NOMO-1 treated with DMSO at 0.1 percent for 48 hours (cell line): Measurements from ENCODE around the gene KDM4C.
"Not testable (repeated sequence)": the region's sequence is repeated elsewhere in the genome, so short reads cannot be mapped to it uniquely, and the experiment has no call there.

Experiments used
- DNase-seq: peaks from one replicate; lab custom pipeline; 2025; ENCODE audit not compliant: unreplicated experiment; lab: John Stamatoyannopoulos, UW

Gene KDM4C

DNA sequence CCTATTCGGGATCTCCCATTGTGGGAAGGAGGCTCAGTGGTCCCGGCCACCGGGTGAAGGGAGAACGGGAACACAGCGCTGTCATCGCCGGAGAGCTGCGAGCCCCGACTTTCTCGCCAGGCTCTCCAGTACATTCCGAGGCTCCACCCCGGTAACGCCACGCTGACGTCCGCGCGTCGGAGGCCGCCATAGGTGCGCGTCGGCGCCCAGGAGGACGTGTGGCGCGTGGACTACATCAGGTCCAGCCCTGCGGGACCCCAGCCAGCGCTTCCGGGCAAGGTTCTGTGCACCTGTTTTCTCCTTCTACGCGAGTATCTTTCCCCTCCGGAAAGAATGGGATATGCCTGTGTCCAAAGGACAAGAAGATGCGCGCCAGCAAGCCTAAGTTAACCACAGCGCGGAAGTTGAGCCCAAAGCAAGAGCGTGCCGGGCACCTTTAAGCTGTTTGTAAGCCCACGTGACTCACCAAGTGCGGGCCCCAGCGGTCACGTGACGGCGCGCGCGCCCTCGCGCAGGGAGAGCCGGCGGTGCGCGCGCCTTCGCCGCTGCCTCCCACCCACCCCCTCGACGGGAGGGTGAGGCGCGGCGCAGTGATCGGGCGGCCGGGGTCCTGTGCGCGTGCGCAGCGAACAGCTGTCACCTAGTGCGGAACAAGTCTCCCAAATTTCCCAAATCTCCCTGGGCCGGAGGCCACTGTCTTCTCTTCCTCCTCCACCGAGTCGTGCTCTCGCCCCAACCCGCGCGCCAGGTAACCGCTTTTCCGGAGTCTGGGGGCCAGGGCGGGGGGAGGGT, at the start of gene KDM4C:
Gene KDM4C, plus strand, starts transcription at position 518 of the 792 bp plus-strand sequence. CDS start 35,016 bp downstream, outside the sequence.
- peak; percentile 79 for DNase-seq

DNA sequence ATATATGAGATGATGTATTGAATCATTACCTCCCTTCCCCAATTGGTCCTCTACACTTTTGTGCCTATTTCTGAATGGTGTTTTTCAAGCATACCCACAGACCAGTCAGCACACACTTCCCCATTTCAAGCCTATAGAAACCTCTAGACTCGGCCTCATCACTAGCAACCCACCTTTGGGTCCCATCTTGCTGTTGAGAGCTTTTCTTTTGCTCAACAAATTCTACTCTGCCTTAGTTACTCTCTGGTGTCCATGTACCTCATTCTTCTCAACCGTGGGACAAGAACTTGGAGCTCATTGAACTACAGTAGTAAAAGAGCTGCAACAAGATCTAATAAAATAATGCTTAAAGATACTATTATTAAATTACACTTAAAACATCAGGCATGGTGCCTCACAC, 49.0 kb upstream of the KDM4C start:
- no peak for DNase-seq

DNA sequence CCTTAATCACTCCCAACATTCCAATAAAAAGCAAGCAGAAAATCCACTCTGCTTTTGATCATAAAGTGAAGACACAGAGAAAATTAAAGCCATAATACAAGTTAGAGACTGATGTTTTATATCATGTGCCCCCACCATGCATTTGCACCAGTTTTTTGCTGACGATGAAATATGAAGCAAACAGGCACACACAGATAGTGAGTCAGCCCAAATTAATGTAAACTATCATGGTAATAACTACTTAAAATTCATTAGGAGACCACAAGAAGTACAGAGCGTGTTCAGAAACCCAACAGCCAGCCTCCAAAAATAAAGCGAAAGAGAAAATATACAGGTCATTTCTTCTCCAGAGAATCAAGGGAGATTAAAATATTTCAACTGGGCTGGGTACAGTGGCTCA, 46.4 kb upstream of the KDM4C start:
- DNase-seq, result no peak

DNA sequence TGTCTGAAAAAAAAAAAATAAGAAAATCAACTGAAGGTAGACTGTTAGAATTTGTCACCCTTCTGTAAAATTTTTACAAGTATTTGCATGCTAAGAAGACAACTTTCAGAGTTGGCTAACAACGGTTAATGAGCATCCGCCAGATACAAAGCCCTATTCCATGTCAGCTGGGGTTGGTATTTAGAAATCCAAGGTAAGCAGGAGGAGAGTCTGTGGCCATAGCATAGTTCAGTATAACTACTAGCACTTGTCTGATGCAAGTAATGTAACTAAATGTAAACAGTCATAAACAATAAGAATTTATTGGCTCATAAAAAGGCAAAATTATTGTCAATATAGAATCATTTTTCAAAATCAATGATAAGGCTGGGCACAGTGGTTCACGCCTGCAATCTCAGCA, 45.7 kb upstream of the KDM4C start:
- no peak for DNase-seq

DNA sequence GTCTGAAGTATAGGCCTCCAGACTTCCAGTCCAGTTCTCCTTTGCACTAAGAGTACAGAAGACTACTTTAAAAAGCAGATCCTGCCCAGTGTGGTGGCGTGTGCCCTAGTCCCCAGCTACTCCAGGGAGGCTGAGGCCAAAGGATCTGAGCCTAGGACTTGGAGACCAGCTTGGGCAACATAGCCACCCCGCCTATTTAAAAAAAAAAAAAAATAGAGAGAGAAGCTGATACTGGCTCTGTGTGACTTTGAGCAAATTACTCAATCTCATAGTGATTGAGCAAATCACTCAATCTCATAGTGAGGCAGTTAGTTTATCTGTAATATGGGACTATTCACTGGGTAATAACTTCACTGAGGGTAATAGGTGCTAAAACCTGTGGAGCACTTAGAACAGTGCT, 43.6 kb upstream of the KDM4C start:
- DNase-seq, result no peak

DNA sequence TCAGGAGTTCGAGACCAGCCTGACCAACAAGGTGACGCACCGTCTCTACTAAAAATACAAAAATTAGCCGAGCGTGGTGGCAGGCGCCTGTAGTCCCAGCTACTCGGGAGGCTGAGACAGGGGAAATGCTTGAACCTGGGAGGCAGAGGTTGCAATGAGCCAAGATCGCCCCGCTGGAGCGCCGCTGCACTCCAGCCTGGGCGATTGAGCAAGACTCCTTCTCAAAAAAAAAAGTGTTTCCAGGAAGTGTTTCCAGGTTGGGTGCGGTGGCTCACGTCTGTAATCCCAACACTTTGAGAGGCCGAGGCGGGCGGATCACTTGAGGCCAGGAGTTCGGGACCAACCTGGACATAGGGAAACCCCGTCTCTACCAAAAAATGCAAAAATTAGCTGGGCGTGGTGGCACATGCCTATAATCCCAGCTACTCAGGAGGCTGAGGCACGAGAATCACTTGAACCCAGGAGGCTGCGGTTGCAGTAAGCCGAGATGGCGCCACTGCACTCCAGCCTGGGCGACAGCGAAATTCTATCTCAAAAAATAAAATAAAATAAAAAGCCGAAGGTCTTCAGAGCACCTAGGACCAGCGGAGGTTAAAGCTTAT, 42.5 kb upstream of the KDM4C start:
- not testable (repeated sequence) for DNase-seq

DNA sequence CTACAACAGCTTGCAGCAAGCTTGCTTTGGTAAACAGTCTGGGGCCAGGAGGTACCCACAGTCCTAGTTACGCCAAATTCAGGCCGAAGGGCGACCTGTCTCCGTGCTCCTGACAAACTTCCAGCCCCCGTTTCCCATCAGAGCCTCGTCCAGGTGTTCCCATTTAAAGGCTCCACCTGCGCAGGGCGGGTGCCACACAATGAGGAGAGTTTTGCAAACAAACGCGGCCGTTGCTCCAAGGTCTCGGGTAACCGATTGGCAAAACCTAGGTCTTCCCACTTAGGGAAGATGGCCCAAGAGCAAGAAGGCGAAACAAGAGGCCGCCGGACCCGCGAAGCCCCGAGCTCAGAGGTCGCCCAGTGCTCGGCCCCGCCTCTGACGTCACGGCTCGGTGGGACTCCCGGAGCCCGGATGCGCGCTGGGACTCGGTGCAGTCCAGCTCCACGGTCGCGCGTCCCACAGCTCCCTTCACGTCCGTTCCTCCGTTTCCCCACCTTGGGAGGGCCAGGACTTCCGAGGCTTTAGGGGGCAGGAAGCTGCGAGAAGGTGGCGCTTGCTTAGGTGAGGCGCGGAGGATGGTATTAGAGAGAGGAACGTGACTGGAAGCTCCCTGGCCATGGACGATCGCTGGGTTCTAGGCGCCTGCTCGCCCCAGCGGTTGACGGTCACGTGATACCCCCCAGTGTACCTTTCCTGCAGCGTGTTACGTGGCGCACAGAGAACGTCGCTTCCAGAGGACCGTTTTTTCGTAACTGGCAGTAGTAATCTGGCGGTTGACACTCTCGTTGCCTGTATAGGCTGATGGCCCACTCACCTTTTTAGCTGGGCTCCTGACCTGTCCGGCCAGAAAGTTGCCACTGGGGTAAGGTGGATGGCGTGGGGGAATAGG, 41.8 kb upstream of the KDM4C start:
- peak; percentile 55 for DNase-seq

DNA sequence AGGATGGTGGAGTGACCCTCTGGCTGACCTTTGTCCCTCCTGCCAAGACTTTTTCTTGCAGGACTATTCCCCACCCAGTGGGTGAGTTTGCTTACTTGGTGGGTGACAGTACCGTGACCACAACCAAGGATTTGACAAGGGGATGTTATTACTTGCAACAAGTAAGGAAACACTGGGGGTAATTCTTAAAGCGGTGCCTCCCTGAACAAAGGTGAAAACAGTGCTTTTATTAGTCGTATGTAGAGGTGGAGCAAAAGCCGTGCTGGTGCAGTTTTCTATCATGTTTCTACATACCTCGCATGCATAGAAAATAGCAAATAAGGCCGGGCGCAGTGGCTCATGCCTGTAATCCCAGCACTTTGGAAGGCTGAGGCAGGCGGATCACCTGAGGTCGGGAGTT, 41.0 kb upstream of the KDM4C start:
- no peak for DNase-seq

DNA sequence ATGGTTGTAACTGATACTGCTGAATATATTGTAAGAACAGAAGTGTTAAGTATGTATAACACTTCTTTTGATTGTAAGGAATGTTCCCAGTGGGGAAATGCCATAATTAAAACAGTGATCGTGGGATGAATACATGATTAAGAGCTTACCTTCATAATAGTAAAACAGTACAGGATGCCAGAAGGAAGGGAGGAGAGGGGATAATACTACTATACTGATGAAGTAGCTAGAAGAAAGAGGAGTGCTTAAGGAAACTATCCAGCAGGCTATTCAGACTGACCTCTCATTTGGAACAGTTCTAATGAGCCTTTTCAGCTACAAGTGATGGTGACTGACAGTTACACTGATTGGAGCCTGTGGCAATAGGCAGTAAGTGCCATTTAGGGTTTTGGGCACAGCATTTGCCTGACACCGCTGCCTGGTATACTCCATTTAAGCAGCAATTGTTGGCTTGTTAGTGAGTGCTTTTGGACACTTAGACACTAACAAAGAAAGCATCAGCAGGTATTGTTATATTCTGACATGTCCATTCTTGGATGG, 33.8 kb upstream of the KDM4C start:
- no peak for DNase-seq

DNA sequence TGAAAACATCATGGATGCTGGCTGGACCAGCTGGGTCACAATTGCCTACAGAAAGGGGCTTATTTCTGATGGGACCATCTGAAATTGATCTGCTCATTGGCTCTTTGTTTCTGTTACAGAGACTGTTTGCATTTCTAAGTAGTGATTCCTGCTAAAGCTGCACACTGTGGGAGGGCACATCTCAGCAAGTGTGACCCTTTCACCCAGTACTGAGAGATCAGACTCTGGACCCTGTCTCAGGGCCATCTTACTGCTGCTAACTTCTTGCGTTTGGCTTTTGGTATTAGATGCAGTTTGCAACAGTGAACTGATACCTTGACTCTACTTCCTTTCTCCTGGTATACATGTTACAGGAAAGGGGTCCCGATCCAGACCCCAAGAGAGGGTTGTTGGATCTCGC, 24.5 kb upstream of the KDM4C start:
- DNase-seq, result no peak

DNA sequence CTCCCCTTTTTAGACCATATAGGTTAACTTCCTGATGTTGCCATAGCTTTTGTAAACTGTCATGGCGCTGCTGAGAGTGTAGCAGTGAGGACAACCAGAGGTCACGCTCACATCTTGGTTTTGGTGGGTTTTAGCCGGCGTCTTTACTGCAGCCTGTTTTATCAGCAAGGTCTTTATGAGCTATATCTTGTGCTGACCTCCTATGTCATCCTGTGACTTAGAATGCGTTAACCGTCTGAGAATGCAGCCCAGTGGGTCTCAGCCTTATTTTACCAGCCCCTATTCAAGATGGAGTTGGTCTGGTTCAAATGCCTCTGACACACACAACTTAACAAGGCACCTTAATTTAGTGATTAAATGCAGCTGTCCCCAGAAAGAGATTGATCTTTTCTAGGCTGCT, 23.9 kb upstream of the KDM4C start:
- DNase-seq, result no peak

DNA sequence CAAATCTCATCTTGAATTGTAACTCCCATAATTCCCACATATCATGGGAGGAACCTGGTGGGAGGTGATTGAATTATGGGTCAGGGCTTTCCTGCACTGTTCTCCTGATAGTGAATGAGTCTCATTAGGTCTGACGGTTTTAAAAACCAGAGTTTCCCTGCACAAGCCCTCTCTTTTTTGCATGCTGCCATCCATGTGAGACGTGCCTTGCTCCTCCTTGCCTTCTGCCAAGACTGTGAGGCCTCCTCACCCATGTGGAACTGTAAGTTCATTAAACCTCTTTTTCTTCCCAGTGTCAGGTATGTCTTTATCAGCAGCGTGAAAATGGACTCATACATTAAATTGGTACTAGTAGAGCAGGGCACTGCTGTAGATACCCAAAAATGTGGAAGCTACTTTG, 22.4 kb upstream of the KDM4C start:
- no peak for DNase-seq

DNA sequence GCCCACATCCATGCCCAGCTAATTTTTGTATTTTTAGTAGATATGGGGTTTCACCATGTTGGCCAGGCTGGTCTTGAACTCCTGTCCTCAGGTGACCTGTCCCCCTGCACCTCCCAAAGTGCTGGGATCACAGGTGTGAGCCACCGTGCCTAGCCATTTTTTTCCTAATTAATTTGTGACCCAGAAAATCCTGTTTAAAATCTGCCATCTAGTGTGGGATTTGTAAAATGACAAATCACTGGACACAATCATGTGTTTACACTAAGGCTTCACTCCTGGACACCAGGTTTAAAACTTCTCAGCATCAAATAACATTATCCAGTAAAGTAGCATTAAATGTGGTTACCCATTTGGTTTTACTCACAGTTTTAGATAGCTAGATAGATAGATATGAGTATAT, 18.6 kb upstream of the KDM4C start:
- no peak for DNase-seq

DNA sequence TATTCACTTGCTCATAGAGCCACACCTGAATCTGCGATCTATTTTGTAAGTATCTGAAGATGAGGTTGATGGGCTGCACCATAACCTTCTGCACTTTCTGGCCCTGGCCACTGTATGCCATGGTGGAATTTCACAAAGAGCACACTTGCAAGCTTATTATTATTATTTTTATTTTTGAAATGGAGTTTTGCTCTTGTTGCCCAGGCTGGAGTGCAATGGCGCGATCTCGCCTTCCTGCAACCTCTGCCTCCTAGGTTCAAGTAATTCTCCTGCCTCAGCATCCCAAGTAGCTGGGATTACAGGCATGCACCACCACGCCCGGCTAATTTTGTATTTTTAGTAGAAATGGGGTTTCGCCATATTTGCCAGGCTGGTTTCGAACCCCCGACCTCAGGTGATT, 8.9 kb upstream of the KDM4C start:
- not testable (repeated sequence) for DNase-seq

DNA sequence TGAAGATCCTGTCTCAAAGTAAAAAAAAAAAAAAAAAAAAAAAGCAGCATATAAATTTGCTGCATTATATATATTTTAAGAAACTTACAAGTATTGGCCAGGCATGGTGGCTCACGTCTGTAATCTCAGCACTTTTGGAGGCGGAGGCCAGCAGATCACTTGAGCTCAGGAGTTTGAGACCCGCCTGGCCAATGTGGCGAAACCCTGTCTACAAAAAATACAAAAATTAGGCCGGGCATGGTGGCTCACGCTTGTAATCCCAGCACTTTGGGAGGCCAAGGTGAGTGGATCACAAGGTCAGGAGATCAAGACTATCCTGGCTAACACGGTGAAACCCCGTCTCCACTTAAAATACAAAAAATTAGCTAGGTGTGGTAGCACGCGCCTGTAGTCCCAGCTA, 2.9 kb upstream of the KDM4C start:
- DNase-seq, result not testable (repeated sequence)

DNA sequence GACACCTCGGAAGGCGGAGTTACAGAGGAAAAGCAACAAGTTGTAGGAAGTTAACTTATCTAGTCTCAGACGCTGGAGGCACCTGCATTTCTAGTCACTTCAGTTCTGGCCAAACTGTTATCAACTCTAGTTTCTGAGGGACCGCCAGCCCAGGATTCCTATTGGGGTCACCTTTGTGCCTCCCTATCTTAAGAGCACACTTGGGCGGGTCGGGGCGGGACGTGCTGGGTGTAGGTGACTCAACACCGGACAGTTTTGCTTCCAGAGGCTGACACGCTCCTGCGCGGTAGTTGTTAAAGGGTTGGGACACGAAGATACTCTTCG, 679 bp upstream of the KDM4C start:
- no peak for DNase-seq

DNA sequence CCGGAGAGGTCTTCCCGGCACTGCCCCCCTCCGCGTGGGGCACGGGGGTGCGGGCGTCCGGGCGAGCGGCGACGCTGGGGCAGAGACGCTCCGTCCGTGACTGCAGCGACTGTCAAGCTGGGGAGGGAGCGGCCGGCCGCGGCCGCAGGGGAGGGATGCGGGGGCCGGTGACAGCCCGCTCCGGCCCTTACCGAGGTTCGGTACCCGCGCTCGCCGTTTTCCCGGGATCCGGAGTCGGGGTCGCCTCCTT, 400 bp downstream of the KDM4C start:
- no peak for DNase-seq

DNA sequence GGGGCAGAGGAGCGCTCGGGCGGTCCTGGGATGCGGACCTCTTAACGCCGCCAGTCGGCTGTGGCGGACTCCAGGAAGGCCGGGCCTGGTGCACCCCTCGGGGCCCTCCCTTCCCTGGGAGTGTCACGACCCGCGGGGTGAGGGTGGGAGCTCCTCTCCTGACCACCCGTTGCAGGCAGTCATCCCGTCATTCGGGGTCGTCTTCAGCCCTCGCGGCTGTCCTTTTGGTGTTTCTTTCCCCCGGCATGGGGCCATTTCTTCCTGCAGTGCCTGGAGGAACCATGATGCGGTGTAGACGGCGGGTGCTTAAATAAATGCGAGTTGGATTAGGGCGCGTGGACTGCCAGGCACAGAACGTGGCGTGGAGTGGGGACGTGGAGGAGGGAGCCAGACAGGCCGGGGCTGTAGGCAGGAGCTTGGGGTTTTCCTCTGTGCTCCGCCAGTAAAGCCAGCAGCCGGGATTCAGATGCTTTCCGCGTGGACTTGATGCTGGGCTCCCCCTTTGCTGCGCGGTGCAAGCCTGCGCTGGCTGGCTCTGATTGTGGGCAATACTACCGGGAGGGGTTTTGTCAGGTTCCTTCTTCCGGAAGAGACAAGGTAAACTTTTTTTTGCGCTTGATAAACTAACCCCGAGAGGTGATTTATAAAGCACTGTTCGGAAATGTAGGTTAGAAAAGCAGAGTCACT, 868 bp downstream of the KDM4C start:
- peak; percentile 21 for DNase-seq

DNA sequence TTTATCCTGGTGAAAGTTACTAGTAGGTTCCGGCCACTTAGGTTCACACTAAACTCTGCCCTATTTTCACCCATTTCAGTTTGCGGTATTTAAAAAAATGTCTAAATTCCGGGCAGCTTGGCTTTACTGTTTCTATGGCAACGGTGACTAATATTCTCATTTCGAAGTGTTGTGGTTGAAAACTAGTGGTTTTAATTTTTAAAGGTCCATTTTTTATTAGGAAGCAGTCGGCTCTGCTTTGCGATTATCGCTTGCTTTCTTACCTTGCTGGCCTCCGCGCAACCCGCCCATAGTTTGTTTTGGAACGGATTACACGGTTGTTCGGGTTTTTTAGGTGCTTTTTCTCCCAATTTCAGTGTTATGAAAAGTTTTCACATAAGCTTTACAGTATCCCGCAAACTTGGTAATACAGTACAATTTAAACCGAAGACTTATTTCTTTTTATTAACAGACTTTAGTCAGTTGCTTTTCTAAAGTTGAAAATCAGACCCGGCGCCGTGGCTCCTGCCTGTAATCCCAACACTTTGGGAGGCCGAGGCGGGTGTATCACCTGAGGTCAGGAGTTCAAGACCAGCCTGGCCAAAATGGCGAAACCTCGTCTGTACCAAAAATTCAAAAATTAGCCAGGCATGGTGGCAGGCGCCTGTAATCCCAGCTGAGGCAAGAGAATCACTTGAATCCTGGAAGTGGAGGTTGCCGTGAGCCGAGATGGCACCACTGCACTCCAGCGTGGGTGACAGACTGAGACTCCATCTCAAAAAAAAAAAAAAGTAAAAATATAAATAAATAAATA, 1.6 kb downstream of the KDM4C start:
- DNase-seq, result peak; percentile 56

DNA sequence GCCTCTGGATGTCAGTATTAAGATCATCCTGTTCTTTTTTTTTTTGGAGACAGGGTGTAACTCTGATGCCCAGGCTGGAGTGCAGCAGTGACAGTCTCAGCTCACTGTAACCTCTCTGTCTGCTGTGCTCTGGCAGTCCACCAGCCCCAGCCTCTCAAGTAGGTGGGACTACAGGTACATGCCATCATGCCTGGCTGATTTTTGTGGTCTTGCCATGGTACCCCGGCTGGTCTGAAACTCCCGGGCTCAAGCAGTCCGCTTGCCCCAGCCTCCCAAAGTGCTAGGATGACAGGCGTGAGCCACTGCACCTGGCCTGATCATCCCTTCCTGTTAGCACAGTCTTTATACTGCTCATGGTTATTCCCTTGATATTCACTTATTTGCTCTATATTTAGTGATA, 3.5 kb downstream of the KDM4C start:
- DNase-seq, result no peak

DNA sequence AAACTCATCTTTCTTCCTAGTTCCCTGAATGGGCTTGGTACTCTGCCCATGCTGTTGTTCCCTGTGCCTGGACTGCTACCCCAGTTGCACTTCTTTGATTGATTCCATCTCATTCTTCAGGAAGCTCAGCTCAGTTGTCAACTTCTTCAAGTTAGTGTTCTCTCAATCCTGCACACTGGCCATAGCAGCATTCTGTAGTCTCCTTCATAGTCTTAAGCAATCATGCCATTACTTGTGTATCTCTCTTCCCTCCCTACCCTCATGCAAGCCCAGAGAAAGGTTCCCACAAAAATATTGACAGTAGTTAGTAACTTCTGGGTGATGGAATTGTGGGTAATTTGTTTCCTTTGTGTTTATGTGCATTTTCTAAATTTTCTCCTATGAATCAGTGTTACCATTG, 5.5 kb downstream of the KDM4C start:
- DNase-seq, result no peak
